Fibroblast of peridontal ligament (primary cell): ENCODE data around the gene IL32.

Experiments used
- DNase-seq: peaks from one replicate; pipeline ENCODE4 v3.0.0-alpha.2; 2010; ENCODE audit errors: extremely low read depth

IL32 gene

GRCh38 chr16:3089717-3090592 lies 24.5 kb downstream of the IL32 start:
- no peak for DNase-seq

GRCh38 chr16:3091551-3091950 lies 26.1 kb downstream of the IL32 start:
- no peak for DNase-seq

DNA sequence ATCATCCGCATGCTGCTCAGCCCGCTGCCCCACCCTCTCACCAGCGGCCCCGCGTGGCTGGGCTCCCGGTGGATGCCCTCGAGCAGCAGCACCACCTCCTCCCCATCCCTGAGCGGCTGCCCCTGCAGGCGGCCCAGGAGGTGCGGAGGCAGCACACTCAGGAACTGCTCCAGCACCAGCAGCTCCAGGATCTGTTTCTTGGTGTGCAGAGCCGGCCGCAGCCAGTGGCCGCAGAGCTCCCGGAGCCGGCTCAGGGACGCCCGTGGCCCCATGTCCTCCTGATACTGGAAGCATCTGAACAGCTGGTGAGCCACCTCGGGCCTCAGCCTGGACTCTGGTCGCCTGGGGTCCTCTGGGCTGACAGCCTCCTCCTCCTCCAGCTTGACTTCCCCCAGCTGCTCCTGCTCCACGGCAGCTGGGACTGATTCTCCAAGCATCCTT lies 27.1 kb downstream of the IL32 start:
- DNase-seq, result no peak

GRCh38 chr16:3094289-3095027 lies 29.0 kb downstream of the IL32 start:
- peak; percentile 38 for DNase-seq

DNA sequence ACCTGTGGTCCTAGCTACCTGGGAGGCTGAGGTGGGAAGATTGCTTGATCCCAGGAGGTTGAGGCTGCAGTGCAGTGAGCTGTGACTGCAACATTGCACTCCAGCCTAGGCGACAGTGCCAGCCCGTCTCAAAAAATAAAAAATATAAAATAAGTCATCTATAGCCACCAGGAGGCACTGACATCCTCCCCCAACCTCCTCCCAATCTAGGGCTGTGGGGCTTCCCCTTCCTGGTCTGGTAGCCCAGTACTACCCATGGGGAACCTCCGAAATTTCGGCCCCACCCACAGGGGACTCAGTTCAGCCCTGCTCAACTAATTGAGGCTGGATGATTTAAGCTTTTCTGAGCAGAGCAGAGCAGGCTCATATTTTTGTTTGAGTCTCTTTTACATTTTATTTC lies 30.4 kb downstream of the IL32 start:
- DNase-seq, result no peak

DNA sequence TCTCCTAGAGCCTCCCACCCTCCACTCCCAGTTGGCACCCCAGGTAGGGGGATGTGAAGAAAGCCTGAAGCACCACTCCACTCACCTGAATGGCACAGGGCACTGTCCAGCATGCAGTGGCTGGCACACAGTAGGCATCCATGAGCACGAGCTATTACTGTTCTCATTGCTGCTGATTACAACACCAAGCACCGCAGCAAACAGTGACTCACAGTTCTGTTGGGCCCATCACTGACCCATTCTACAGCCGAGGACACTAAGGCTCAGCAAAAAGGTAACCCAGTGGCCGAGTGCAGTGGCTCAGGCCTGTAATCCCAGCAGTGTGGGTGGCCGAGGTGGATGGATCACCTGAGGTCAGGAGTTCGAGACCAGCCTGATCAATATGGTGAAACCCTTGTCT lies 30.9 kb downstream of the IL32 start:
- DNase-seq, result no peak

GRCh38 chr16:3097266-3097665 lies 31.8 kb downstream of the IL32 start:
- DNase-seq, result no peak

DNA sequence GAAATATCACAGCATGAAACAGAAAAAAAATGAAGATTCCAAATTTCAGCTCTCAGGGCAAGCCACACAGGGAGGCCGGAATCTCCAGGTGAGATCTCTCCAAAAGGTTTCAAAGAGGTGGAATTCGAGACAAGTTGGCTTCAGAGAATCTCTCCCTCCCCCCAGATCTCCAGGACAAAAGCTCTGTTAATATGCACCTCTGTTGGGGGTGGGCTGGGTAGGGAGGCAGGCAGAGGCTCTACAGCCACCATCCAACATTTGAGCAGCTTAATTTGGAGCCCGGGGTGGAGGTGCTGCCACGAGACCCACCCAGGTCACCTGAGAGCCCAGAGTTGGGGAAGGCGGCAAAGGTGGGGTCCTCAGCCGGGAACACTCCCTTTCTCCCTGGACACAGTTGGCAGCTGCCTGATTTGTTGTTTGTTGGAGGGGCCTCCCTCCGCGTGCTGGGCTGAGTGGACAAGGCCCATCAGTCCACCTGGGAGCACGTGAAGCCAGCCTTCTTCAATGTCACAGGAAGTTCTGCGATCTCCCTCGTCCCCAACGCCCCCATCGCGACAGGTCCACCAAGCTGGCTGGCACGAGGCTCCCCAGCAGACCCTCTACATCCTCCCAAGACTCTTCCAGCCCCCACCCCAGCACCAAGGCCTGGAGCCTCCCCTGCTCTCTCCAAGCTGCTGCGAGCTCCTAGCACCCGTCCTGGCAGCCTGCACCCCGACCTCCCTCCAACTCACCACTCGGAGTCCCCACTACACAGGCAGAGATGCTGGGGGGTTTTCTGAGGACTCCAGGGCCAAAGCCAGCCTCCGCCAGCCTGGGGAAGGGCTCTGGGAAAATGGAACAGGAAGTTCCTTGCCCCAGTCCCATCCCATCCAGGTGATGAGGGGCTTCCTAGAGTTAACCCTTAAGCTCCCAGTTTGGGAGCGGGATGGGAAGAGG lies 33.3 kb downstream of the IL32 start, which contains the start of gene ZSCAN10:
Gene ZSCAN10 (minus strand): TSS at position 836 of the 936 bp plus-strand sequence. CDS start 6,357 bp downstream, outside the sequence.
- DNase-seq, result no peak

DNA sequence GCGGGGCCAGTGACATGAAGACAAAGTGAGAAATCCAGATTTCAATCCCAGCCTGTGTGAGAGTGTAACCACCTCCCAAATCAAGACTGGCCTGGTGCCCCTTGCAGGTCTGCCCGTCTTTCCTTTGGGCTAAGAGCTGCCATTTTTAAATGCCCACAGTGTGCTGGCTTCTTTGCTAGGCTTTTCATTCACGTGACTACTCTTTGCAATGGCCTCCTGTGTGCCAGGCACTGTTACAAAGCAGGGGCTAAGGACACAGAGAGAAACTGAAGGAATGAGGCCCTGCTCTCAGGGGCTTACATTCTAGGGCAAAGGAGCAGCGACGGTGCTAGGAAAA lies 33.9 kb downstream of the IL32 start:
- no peak for DNase-seq

DNA sequence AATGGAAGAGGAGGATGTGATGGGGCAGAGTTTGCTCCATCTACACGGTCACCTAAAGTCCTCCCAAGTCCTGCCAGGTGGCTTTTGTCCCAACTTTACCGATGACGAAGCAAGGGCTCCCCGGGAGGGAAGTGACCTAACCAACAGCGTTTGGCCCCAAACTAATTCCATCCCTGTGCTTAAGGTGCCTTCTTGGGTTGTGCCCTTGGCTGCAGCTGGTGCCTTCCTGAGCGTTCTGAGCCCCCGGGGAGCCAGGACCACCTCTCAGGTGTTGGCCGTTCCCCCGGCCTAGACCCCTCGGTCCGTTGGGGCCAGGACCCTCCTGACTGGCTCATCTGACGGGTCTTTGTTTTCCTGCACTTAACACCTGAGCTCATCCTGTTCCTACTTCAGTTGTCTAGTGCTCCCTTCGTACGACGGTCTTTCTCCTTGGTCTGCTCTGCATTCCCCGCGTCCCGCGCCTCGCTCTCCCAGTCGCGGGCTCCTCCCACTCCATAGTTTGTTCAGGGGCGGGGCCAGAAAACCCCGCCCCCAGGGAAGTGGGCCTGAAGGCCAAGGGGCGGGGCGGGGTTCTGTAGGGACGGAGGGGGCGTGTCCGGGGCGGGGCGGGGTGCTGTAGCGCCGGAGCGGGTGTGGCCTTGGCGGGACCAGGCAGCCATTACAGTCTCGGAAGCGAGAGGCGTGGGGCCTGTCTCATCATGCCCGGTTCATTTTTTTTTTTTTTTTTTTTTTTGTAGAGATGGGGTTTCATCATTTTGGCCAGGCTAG lies 34.5 kb downstream of the IL32 start:
- DNase-seq, result peak; percentile 62

DNA sequence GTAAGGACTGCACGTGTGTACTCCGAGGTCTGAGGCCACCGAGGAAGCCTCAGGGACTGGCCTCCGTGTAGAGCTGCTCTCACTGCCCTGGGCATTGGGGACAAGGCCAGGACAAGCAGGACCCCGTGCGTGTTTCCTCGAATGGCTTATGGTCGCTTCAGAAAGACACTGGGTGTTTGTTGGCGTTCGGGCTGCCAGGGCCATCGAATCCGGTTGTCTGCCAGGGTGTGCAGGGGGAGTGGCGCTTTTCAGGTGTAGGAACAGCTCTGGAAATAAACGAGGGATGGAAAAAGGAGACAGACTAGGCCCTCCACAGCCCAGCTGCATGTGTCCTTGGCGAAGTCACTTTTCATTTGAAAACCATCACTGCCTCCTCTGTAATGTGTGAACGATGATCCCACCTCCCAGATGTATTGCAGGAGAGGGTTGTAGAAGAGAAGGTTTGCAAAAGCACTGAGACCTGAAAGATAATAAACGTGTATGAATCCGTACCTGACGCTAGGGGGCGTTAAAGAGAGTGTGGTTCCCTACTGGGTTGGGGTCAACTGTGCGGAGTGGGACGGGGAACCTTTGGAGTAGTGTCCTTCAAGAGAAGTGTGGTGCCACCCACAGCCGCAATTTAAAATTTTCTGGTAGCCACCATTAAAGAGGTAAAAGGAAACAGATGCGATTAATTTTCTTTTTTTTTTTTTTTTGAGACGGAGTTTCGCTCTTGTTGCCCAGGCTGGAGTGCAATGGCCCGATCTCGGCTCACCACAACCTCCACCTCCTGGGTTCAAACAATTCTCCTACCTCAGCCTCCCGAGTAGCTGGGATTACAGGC lies 35.8 kb downstream of the IL32 start:
- peak; percentile 35 for DNase-seq

DNA sequence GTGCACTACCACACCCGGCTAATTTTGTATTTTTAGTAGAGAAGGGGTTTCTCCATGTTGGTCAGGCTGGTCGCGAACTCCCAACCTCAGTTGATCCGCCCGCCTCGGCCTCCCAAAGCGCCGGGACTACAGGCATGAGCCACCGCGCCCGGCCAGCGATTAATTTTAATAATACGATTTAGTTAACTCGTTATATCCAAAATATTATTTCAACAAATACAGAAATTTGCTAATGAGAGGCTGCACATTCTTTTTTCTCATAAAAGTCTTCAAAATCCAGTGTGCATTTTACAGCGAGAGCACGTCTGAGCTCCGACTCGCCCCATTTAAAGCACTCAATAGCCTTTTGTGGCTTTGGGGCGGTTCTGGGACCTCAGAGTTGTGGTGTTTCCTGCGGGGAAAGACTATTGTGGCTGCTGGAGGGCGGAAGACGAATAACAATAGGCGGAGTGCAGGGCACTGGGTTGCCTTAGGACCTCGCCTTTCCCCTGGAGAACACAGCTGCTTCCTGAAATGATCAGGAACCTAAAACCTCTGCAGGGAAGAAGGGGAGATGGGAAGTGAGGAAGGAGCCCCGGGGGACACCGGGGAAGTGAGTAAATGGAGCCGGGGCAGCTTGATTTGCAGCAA lies 36.5 kb downstream of the IL32 start:
- DNase-seq, result no peak

GRCh38 chr16:3106205-3106928 lies 40.9 kb downstream of the IL32 start:
- peak; percentile 66 for DNase-seq

- DNase-seq, result peak; percentile 67
Measured at GRCh38 chr16:3112058-3112880, 46.8 kb downstream of the IL32 start, which contains the start of gene ZNF205. Gene ZNF205, plus strand, starts transcription at chr16:3112586. Its CDS starts 845 bp downstream, at chr16:3113431.

GRCh38 chr16:3112881-3113574 lies 47.6 kb downstream of the IL32 start:
- DNase-seq, result peak; percentile 18

DNA sequence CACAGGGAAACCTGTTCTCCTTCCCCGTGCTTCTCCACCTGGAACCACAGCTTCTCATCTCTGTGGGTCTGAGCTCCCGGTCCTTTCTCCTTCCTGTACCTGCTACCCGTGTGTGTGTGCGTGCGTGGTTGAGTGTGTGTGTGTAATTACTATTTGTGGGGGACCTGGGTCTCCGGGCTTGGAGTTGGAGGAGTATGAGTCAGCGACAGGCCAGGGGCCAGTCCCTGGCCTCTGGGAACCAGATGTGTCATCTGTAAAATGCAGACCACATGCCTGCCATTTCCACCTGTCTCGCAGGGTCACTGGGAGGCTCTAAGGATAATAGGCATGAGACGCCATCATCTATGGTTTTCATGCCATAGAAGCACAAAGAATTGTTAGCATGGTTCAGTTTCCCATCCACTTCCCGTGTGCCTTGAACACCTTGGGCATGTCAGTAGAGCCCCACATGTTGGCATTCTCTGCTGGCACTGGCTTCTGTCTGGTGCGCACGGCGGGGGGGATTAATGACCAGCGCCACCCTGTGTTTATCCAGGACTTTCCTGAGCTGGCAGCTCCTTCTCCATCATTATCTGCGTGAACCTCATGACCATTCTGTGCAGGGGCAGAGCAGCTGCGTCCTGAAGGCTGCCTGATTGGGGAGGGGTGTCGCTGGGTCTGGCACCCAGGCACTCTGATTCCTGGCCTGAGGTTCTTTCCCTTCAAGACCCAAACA lies 48.5 kb downstream of the IL32 start:
- DNase-seq, result no peak

DNA sequence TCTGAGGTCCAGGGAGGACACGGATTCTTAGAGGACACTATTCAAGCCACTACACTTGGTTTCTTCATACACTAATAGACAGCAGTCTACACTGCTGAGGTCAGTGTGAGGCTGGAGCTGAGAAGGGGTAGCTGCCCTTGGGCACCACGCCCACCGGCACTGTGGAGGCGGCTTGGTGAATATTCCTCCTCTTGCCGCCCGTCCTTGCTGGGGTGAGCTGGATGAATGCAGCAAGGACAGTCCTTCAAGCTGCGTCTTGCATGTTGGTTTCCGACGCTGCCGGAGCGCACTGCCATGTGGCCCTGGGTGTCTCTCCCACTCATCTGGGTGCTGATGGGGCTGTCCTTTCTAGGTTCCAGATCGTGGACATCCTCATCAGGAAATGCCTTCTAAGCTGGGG lies 49.6 kb downstream of the IL32 start:
- no peak for DNase-seq
